T-helper 22 cell (primary cell): ENCODE data around the gene ADAD2.

ENCODE experiments used
- DNase-seq: peaks from one replicate; pipeline ENCODE4 v3.0.0-alpha.2; 2020; ENCODE audit warnings: low read depth

Gene ADAD2

DNA sequence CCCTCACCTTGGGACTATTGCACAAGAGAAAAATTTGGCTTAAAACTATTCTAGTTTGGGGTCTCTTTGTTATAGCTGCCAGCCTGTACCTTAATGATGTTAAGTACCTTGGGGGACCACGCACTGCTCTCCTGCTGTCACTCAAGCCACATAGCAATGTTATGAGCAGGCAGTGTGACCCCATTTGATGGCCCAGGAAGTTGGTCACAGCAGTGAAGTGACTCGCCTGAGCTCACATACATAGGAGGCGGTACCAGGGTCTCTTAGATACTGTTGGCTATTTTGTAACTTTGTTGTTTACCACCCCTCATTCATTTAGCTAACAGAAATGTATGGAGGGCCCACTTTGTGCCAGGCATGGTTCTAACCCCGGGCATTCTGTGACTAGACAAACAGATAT lies 32.5 kb downstream of the ADAD2 start:
- DNase-seq = no peak

DNA sequence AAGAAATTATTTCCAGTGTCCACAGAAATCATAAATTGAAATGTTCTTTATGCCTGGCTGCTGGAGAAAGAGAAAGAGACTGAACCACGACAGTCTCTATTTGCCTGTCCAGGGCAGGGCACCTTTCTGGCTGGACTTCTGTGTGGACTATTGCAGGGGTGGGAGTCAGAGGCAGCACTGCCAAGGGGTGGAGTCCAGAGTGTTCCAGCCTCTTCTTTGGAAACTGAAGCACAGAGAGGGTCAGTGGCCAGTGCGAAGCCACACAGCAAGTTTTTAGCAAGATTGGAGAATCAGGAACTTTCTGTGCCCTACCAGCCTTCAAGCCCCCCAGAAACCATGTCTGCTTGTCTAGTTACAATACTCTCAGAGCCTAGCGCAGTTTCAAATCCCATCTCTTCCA lies 33.6 kb downstream of the ADAD2 start:
- no peak for DNase-seq

DNA sequence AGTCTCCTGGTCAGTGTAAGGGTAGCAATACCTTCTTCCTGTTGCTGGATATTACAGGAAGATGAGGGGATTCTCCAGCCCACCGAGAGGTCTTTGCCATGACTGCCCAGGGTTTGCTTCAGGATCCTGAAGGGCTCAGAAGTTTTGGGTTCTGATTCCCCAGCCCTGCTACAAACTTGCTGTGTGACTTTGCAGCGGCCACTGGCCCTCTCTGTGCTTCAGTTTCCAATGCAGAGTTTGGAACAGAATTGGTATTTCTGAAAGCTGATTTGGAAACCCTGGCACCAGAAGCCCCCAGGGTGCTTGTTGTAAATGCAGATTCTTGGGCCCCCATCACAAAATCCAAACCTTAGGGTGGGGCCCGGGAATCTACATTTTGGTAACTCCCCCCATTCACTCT lies 34.2 kb downstream of the ADAD2 start:
- DNase-seq = no peak

DNA sequence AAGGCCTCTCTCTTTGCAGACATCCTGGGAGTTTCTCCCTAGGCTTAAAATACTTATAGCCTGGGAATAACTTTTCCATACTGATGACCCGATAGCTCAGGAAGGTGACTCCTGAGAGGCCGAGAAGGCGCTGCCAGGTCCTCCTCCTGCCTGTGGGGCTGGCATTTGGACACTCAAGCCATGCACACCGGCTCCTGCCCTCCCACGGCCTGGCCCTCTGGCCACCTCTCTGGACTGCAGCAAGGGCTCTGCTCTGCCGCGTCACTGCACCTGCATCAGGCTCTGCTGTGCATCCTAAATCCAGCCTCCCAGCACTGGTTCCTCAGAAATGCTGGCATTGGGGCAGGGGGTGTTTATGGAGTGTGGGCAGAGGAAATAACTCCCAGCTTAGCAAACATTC lies 34.6 kb downstream of the ADAD2 start:
- no peak for DNase-seq

DNA sequence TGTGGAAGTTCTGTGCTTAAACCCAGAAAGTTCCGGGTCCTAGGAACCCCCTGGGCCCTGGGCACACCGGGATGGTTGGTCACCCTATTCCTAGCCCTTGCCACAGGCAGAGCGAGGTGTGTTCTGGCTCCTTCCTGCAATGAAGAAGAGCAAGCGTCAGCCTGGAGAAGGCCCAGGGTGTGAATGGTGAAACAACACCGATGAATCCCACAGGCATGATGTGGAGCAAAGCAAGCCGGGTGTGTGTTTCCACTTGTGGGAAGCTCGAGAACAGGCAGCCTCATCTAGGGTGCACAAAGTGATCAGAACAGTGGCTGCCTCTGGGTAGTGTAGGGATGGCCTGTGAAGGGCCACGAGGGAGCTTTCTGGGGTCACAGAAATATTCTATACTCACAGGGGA lies 35.1 kb downstream of the ADAD2 start:
- DNase-seq = no peak

DNA sequence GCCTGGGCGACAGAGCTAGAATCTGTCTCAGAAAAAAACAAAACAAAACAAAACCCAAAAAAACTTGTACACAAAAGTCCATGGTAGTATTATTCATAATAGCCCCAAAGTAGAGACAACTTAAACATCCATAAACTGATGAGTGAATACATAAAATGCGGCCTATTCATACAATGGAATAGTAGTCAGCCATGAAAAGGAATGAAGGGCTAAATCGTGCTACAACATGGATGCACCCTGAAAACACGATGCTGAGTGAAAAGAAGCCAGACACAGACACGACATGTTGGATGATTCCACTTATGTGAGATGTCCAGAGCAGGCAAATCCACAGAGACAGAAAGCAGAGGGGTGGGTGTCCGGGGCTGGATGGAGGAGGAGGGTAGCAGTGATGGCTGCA lies 36.6 kb downstream of the ADAD2 start:
- no peak for DNase-seq

DNA sequence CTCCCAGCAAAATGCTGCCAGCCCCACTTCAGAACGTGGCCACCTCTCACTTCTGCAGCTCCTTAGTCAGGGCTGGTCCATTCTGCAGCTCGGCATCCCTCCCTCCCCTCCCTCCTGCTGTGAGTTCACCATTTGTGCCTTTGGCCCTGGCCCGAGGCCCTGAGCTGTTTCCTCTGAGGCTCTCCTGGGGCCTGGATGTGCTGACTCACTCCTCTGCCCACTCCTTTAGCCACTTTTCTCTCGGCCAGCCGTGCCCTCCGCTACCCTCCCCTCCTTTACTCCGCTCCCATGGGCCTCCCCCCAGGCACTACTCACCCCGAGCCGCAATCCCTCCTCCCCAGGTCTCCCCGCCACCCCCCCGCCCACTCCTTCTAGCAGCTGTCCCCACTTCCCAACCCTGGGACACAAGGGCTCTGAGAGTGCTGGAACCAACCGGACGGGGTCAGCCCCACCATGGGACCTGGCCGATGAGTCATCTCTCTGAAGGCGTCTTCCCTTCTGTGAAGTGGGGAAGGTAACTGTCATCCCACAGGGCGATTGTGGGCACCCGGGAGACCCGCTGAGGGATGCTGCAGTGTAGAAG lies 37.4 kb downstream of the ADAD2 start:
- no peak for DNase-seq

DNA sequence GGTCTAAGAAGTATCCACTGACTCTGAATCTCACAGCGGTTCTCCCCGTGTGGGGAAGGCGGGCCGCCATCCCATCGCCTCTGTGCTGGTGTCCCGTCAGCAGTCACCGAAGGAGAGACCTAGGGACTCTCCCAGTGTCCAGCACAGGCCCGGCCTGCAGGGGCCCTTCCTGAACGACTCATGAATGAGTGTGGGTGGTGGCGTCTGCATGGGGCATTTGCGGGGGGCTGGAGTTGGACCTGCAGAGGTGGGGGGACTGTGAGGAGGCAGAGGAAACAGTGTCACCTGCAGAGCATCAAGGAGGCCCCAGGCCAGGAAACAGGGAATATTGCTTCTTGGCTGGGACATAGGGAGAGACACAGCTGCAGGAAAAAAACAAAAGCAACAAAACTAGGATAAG lies 38.5 kb downstream of the ADAD2 start:
- DNase-seq = no peak

DNA sequence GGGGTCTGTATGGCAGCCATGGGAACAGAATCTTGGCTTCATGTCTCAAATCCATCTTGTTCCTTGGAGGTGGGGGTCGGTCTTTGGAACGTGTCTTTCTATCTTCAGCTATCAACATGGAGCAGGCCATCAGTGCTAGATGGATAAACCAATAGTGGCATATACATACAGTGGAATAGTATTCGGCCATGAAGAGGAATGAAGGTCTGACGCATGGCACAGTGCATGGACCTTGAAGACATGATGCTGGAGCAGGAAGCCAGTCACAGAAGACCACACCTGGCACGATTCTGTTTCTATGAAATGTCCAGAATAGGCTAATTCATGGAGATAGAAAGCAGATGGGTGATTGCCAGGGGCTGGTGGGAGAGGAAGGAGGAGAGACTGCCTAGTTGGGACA lies 41.1 kb downstream of the ADAD2 start:
- DNase-seq = no peak

DNA sequence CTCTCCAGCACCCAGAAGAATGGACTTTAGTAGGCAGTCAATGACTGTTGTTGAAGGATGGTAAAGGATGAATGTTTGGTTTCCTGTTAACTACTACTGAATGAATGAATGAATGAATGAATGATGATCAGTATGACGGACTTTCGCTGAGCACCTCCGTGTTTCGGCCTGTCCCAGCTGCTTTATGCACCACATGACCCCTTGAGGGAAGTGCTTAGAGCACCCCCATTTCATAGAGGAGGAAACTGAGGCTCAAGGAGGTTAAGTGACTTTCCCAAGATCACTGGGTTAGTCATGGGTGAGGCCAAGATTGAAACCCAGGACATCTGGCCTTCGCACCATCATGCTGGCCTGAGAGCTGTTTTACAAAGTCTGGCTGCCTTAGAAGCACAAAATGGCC lies 42.0 kb downstream of the ADAD2 start:
- no peak for DNase-seq

DNA sequence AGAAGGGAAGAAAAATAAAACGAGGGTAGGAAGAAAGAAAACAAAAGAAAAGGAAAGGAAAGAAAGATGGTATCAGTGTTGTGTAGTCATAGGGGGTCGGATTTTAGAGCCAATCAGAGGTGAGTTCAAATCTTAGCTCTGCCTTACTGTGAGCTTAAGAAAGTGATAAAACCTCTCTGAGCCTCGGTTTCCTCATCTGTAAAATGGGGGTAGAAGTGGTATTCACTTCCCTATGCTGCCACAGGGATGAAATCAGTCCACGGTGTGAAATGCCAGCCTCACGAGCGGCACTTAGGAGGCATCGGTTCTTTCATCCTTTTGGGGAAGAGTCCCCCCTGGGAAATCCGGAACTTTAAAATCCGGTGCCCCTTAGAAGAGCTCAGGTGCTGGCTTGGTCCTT lies 42.8 kb downstream of the ADAD2 start:
- no peak for DNase-seq

DNA sequence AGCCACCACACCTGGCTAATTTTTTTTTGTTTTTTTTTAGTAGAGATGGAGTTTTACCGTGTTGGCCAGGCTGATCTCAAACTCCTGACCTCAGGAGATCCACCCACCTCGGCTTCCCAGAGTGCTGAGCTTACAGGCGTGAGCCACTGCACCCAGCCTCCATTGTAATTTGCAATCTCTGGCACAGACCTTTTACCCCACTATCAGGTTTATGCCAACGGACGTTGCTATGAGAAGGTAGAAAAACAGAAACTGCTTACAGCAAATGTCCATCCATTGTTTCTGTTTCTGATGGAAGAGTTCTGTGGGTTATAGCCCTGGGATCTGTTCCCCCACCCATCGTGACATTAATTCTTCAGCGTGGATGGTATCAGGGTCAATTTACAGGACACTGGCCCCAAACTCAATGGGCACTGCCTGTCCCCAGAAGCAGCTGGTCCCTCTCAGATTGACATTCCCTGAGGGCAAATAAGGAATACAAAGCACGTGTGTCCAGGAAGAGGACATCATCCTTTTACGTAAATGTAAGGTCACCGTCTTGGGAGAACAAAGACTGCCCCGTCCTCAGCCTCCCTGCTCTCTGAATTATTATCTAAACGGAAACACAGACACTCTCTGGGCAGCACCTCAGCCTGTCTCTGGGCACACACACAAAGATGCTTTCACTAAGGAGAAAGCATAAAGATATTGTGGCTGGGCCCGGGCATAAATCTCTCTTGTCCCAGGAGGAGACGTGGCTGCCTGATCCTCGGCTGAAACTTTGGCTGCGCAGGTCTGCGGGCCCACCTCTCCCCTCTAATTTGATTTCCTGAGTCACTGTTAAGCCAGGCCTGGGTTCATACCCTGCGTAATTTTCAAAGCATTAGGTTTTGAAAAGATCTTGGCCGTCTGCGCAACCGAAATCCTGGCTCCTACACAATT lies 43.6 kb downstream of the ADAD2 start:
- DNase-seq = no peak

DNA sequence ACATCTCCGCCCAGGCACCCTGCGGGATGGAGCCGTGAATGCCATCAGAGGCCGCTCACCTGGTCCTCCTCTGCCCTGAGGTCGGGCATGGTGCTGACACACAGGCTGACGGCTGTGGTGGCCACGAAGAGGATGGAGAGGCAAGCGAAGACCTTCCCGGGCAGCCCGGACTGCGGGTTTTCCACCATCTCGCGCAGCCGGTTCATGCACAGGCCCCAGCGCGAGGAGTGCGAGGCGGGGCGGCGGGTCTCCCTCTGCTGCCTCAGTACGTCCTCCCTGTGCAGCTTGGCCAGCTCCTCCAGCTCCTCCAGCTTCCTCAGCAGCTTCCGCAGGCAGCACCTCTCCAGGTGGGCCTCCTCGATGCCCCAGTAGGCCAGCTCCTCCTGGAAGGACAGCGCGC lies 45.7 kb downstream of the ADAD2 start:
- DNase-seq = no peak

DNA sequence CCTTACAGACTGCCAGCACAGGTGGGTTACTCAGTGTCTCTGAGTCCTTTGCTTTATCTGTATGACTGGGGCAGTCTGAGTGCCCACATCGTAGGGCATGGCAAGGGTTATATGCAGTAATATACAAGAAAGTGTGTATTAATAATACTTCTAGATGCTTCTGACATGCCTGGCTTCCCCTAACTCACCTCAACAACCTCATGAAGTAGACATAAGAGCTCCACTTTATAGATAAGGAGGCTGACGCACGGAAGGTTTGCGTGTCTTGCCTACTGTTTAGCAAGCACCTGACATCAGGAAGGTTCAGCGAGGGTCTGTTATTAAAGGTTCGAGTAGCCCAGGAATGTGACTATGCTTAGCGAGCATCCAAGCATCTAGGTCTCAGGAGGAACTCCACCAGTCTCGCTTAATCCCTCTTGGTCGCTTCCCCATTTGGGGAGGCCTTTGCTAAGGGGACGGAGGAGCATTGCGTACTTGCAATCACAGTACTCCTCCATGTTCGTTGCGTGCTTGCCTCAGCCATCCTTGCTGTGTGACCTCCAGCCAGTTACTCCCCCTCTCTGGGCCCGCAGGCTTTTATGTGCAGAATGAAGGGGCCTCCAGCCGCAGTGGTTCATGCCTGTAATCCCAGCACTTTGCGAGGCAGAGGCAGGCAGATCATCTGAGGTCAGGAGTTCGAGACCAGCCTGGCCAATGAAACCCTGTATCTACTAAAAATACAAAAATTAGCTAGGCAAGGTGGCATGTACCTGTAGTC lies 47.2 kb downstream of the ADAD2 start:
- DNase-seq = no peak

DNA sequence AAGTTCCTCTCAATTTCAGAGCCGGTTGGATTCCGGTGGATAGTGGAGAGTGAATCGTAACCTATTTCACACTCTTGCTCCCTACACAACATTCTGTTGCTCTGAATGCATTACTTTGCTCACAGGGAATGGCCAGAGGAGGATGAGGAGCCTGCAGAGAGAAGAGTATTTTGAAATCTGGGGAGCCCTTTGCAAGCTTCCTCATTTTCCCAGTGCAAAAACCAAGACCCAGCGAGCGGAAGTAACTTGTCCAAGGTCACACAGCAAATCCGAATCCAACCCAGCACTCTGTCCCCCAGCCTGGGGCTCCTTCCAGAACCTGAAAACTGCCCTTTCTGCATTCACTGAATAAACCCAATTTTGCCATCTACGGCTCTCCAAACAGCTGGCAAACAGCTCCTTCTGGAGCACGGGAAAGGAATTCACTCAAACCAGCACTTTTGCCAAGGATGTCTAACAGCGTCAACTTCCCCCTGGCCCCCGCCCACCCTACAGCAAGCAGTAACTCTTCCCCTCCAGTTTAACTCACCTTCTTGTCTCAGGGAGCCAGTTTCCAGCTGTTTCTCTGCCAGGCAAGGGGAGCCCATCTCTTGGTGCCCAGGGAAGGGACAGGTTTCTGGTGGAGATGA lies 48.3 kb downstream of the ADAD2 start:
- no peak for DNase-seq

DNA sequence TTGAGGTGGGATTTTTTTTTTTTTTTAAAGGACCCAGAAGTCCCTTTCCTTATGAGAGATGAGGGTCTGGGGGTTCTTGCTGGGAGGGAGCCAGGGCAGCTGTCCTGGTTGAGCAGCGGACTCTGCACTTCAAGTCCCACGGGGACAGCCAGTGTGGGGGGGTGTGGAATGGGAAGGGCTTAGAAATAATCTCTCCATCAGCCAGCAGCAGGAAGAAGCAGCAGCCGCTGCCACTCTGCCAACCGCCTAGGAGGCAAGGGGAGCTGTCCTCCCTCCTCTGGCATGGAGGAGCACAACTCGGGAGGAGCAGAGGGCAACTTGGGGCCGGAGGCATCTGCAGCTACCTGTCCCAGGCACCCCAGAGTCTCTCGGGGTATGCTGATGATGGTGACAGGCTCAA lies 49.0 kb downstream of the ADAD2 start, which contains the start of gene KCNG4:
KCNG4 (minus strand) TSS at position 104 of the 400 bp plus-strand sequence. CDS start 2,527 bp downstream, outside the sequence.
- no peak for DNase-seq

DNA sequence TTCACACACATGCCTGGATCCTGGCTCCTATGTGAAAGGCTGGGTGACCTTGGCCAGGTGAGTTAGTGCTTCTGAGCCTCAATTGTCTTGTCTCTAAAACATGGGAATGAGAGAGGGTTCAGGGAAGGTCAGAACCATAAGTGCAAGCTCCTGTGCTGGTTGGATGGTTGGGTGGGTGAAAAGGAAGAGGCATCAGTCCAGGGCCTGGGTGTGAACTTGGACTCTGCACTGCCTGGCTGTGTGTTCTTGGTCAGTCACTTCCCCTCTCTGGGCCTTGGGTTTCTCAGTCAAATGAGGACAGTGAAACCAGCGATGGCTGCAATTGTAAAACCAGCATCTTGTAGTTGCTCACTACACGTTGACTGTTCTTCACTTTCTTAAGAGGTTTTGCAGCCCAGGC lies 49.5 kb downstream of the ADAD2 start:
- no peak for DNase-seq

DNA sequence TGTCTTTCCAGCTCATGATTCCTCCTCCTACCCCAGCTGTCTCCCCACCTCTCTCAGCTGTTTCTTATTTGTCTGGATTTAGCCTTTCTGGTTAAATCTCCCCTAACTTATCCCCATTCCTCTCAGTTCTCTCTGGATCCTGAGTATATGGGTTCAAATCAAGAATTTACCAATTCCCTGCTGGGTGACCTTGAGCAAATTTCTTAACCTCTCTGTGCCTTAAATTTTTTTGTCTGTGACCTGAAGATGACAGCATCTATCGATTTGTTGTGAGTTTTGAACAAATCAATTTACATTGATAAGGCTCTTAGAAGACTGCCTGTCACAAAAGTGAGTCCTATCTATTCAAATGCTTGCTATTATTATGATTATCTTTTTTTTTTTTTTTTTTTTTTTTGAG lies 50.8 kb downstream of the ADAD2 start:
- DNase-seq = no peak

DNA sequence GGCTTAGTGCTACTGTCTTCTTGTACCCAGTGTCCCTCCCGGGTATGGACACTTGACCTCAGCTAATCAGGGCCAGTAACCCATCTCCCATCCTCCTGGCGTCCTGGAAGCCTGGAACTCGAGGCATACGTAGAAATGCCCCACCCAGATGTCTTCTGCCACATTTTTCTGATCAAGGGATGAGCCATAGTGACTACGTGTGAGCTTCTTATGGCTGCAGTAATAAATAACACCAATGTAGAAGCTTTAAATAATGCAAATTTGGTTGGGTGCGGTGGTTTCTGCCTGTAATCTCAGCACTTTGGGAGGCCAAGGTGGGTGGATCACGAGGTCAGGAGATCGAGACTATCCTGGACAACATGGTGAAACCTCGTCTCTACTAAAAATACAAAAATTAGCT lies 51.9 kb downstream of the ADAD2 start:
- DNase-seq = no peak

DNA sequence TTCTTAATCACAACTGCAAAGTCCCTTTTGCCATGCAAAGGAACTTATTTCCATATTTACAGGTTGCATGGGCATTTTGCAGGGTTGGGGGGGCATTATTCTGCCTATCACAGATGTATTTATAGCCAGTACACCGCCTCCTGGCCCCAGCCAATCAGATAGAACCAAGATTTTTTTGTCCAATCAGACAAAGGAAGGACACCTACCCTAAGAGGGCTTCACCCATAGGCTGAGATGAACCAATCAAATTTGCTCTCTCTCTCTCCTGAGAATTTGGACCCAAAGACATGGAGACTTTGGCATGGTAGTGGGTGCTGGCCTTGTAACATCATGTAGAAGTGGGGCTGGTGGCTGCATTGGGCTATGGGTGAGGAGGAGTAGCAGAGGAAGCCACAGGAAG lies 52.8 kb downstream of the ADAD2 start:
- DNase-seq = no peak

DNA sequence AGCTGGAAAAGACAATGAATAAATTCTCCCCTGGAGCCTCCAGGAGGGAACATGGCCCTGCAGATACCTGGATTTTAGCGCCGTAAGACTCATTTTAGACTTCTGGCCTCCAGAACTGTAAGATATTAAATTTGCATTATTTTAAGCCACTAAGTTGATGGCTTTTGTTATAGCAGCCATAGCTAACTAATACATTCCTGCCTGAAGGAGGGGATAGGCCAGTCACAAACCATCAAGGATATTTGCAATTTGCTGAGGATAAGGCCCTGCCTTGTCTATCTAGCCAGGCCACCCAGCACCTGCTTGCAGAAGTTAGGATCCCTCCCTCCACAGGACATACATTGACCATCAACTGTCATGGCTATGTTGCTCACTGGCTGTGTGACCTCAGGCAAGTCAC lies 53.8 kb downstream of the ADAD2 start:
- no peak for DNase-seq

DNA sequence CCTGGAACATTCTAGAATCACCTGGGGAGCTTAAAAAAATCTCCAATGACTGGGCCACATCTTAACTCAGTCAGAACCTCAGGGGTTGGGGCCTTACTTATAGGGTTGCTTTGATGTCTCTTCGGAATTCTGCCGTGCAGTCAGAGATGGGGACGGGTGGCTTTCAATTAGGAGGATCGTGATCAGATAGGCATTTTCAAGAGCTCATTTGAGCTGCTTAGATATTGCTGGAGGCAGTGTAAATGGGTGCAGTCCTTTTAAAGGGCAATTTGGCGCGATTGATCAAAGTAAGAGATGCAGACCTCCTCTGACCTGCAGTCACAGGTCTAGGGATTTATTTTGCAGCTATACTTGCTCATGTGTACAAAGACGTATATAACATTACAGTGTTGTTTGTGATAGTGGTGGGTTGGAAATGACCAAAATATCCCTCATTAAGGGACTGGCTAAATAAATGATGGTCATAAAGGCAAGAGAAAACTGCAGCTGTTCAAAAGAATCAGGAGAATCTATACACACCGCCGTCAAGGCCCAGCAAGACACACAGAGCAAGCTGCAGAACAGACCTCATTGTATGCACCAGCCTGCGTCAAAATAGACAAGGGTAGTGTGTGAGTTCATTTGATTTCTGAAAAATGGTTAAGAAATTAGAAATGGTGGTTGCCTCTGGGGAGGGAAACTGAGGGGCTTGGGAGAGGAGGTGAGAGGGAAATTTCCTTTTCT lies 55.2 kb downstream of the ADAD2 start:
- no peak for DNase-seq
